ENCODE data around the gene CSK.

DNA sequence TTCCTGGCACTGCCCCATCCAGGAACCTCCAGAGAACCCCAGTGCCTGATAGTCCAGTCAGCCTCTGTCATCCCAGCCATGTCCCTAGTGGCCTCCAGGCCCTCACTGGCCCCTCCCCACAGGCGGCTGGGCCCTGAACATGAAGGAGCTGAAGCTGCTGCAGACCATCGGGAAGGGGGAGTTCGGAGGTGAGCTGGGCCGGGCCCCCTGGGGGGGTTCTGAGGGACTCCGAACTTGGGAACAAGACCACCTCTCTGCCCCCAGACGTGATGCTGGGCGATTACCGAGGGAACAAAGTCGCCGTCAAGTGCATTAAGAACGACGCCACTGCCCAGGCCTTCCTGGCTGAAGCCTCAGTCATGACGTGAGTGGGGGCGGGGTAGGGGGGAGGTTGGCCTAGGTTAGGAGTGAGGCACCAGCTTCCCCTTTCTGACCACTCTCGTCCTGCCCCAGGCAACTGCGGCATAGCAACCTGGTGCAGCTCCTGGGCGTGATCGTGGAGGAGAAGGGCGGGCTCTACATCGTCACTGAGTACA, 18.7 kb downstream of the CSK start:
- TF ChIP-seq, protein P1, sequence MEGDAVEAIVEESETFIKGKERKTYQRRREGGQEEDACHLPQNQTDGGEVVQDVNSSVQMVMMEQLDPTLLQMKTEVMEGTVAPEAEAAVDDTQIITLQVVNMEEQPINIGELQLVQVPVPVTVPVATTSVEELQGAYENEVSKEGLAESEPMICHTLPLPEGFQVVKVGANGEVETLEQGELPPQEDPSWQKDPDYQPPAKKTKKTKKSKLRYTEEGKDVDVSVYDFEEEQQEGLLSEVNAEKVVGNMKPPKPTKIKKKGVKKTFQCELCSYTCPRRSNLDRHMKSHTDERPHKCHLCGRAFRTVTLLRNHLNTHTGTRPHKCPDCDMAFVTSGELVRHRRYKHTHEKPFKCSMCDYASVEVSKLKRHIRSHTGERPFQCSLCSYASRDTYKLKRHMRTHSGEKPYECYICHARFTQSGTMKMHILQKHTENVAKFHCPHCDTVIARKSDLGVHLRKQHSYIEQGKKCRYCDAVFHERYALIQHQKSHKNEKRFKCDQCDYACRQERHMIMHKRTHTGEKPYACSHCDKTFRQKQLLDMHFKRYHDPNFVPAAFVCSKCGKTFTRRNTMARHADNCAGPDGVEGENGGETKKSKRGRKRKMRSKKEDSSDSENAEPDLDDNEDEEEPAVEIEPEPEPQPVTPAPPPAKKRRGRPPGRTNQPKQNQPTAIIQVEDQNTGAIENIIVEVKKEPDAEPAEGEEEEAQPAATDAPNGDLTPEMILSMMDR (IDR thresholded peaks at IDR 0.05) = no peak
- TF ChIP-seq POLR2A (IDR thresholded peaks at IDR 0.05) = no peak
